ENCODE results near the gene GASK1A.

GASK1A gene

DNA sequence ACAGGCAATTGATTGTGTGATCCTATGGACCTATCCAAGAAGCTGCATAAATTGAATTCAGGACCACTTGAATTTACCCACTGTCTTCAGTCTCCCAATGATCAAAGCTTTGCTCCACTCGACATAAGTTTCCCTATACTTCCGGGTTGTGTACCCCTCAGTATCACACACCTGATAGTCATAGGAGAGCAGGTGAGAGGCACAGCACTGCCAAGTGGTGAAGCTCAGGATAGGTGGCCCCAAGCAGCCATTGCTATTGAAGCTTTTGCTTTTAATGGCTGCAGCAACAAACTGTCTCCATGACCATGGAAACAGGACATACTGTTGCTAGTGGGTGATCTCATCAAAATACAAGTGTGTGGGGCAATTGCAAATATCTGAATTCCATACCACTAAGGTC is 27.7 kb downstream of the GASK1A start:
- no peak overlapping the region for H3K4me3 ChIP-seq (ENCODE audit: low read depth in 1 of 5, low read length in 5 of 5)
- H3K36me3 ChIP-seq (ENCODE audit: control insufficient read depth in 5 of 5, insufficient read depth in 5 of 5, low read length in 5 of 5) = no peaks in the 10 kb centered on the region
- H3K27me3 ChIP-seq (ENCODE audit: control insufficient read depth in 5 of 5, insufficient read depth in 4 of 5, low read length in 5 of 5) = no peaks in the 10 kb centered on the region
- no peak overlapping the region for H3K9ac ChIP-seq (ENCODE audit: low read length in 5 of 5)
- H3K9me3 ChIP-seq (ENCODE audit: control insufficient read depth in 5 of 5, low read length in 5 of 5) = peaks cover 0 to 5% (median 0%) of the 10 kb centered on the region in 5 donors
- H3K27ac ChIP-seq (ENCODE audit: low read depth, low read length) = no peak overlapping the region
- peaks cover 2 to 16% (median 6%) of the 10 kb centered on the region in 5 donors for H3K4me1 ChIP-seq (ENCODE audit: control insufficient read depth in 5 of 5, insufficient read depth in 5 of 5, low read length in 5 of 5)

DNA sequence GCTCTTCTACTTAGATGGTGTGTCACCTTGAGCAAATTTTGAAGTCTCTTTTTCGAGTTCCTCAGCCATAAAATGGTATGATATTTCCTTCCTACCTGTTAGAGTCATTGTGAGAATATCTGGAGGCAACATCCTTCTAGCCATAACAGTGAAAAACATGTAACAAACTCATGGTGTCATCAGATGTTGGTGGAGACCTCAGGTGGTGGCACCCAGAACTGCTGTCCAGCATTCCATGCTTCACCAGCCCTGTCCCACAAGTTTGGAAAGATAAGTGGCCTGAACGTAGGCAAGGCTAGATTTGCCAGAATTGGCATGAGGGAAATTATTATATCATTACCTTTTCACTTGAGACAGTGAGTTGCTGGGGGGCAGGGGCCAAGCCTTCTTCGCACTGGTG is 30.4 kb downstream of the GASK1A start:
- Histone ChIP-seq H3K27me3 (ENCODE audit: control insufficient read depth in 5 of 5, insufficient read depth in 4 of 5, low read length in 5 of 5) (no peaks in the 10 kb centered on the region), H3K4me3 (ENCODE audit: low read depth in 1 of 5, low read length in 5 of 5) (no peak overlapping the region), H3K9me3 (ENCODE audit: control insufficient read depth in 5 of 5, low read length in 5 of 5) (peaks cover 0 to 26% (median 9%) of the 10 kb centered on the region in 5 donors), H3K27ac (ENCODE audit: low read depth, low read length) (no peak overlapping the region), H3K9ac (ENCODE audit: low read length in 5 of 5) (no peak overlapping the region), H3K4me1 (ENCODE audit: control insufficient read depth in 5 of 5, insufficient read depth in 5 of 5, low read length in 5 of 5) (peaks cover 0 to 11% (median 0%) of the 10 kb centered on the region in 5 donors), H3K36me3 (ENCODE audit: control insufficient read depth in 5 of 5, insufficient read depth in 5 of 5, low read length in 5 of 5) (no peaks in the 10 kb centered on the region)

DNA sequence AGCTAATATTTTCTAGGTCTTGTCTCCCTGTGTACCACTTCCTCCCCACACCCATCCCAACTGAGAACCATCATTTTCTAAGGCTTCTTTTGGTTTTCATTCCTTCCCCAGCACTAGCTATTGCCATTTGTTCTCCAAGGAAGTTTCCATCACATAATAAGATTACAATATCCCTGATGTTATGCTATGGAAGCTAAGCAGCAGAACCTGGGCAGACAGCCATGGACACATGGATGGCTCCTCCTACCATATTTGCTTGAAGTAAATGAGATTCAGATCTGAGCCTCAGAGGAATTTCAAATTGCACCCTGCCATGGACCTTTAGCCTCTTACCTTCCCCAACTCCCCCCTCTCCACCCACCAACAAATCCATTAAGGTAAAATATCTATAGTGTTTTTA is 31.5 kb downstream of the GASK1A start:
- H3K27ac ChIP-seq (ENCODE audit: low read depth, low read length) = no peak overlapping the region
- H3K27me3 ChIP-seq (ENCODE audit: control insufficient read depth in 5 of 5, insufficient read depth in 4 of 5, low read length in 5 of 5) = no peaks in the 10 kb centered on the region
- H3K4me1 ChIP-seq (ENCODE audit: control insufficient read depth in 5 of 5, insufficient read depth in 5 of 5, low read length in 5 of 5) = peaks cover 0 to 13% (median 0%) of the 10 kb centered on the region in 5 donors
- H3K9me3 ChIP-seq (ENCODE audit: control insufficient read depth in 5 of 5, low read length in 5 of 5) = peaks cover 0 to 32% (median 9%) of the 10 kb centered on the region in 5 donors
- no peak overlapping the region for H3K4me3 ChIP-seq (ENCODE audit: low read depth in 1 of 5, low read length in 5 of 5)
- no peaks in the 10 kb centered on the region for H3K36me3 ChIP-seq (ENCODE audit: control insufficient read depth in 5 of 5, insufficient read depth in 5 of 5, low read length in 5 of 5)
- no peak overlapping the region for H3K9ac ChIP-seq (ENCODE audit: low read length in 5 of 5)

DNA sequence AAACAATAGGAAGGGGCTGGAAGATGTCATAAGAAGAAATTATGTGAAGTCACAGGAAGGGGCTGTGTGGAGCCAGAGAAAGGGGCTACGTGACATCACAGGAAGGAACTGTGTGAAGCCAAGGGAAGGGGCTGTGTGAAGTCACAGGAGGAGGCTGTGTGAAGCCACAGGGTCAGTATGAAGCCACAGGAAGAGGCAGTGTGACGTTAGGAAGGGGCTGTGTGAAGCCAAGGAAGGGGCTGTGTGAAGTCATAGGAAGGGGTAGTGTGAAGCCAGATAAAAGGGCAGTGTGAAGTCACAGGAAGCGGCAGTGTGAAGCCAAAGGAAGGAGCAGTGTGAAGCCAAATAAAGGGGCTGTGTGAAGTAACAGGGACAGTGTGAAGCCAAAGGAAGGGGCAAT is 32.5 kb downstream of the GASK1A start:
- no peak overlapping the region for H3K27ac ChIP-seq (ENCODE audit: low read depth, low read length)
- H3K9me3 ChIP-seq (ENCODE audit: control insufficient read depth in 5 of 5, low read length in 5 of 5) = peaks cover 0 to 39% (median 9%) of the 10 kb centered on the region in 5 donors

DNA sequence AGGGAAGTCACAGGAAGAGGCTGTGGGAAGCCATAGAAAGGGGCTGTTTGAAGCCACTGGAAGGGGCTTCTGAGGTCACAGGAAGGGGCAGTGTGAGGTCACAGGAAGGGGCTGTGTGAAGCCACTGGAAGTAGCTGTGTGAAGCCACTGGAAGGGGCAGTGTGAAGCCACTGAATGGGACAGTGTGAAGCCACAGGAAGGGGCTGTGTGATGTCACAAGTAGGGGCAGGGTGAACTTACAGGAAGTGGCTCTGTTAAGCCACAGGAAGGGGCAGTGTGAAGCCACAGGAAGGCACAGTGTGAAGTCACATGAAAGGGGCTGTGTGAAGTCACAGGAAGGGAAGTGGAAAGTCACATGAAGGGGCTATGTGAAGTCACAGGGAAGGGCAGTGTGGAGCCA is 33.1 kb downstream of the GASK1A start:
- H3K36me3 ChIP-seq (ENCODE audit: control insufficient read depth in 5 of 5, insufficient read depth in 5 of 5, low read length in 5 of 5) = no peaks in the 10 kb centered on the region
- peaks cover 0 to 44% (median 9%) of the 10 kb centered on the region in 5 donors for H3K9me3 ChIP-seq (ENCODE audit: control insufficient read depth in 5 of 5, low read length in 5 of 5)
- H3K4me1 ChIP-seq (ENCODE audit: control insufficient read depth in 5 of 5, insufficient read depth in 5 of 5, low read length in 5 of 5) = peaks cover 0 to 18% (median 0%) of the 10 kb centered on the region in 5 donors
- no peak overlapping the region for H3K4me3 ChIP-seq (ENCODE audit: low read depth in 1 of 5, low read length in 5 of 5)
- no peaks in the 10 kb centered on the region for H3K27me3 ChIP-seq (ENCODE audit: control insufficient read depth in 5 of 5, insufficient read depth in 4 of 5, low read length in 5 of 5)
- H3K27ac ChIP-seq (ENCODE audit: low read depth, low read length) = no peak overlapping the region
- H3K9ac ChIP-seq (ENCODE audit: low read length in 5 of 5) = no peak overlapping the region

More for the DNA sequence above, 32.5 kb downstream of the GASK1A start:
- Histone ChIP-seq H3K9ac (ENCODE audit: low read length in 5 of 5) (no peak overlapping the region), H3K27me3 (ENCODE audit: control insufficient read depth in 5 of 5, insufficient read depth in 4 of 5, low read length in 5 of 5) (no peaks in the 10 kb centered on the region), H3K4me3 (ENCODE audit: low read depth in 1 of 5, low read length in 5 of 5) (no peak overlapping the region), H3K36me3 (ENCODE audit: control insufficient read depth in 5 of 5, insufficient read depth in 5 of 5, low read length in 5 of 5) (no peaks in the 10 kb centered on the region), H3K4me1 (ENCODE audit: control insufficient read depth in 5 of 5, insufficient read depth in 5 of 5, low read length in 5 of 5) (peaks cover 0 to 15% (median 0%) of the 10 kb centered on the region in 5 donors)

DNA sequence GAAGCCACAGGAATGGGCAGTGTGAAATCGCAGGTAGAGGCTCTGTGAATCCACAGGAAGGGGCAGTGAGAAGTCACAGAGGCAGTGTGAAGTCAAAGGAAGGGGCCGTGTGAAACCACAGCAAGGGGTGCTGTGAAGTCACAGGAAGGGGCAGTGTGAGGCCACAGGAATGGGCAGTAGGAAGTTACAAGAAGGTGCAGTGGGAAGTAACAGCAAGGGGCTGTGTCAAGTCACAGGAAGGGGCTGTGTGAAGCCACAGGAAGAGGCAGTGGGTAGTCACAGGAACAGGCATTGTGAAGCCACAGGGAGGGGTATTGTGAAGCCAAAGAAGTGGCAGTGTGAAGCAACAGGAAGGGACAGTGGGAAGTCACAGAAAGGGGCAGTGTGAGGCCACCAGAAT is 34.1 kb downstream of the GASK1A start:
- Histone ChIP-seq H3K9ac (ENCODE audit: low read length in 5 of 5) (no peak overlapping the region), H3K4me1 (ENCODE audit: control insufficient read depth in 5 of 5, insufficient read depth in 5 of 5, low read length in 5 of 5) (peaks cover 0 to 21% (median 0%) of the 10 kb centered on the region in 5 donors), H3K27ac (ENCODE audit: low read depth, low read length) (no peak overlapping the region), H3K9me3 (ENCODE audit: control insufficient read depth in 5 of 5, low read length in 5 of 5) (peaks cover 0 to 47% (median 9%) of the 10 kb centered on the region in 5 donors), H3K36me3 (ENCODE audit: control insufficient read depth in 5 of 5, insufficient read depth in 5 of 5, low read length in 5 of 5) (no peaks in the 10 kb centered on the region), H3K27me3 (ENCODE audit: control insufficient read depth in 5 of 5, insufficient read depth in 4 of 5, low read length in 5 of 5) (no peaks in the 10 kb centered on the region), H3K4me3 (ENCODE audit: low read depth in 1 of 5, low read length in 5 of 5) (no peak overlapping the region)

DNA sequence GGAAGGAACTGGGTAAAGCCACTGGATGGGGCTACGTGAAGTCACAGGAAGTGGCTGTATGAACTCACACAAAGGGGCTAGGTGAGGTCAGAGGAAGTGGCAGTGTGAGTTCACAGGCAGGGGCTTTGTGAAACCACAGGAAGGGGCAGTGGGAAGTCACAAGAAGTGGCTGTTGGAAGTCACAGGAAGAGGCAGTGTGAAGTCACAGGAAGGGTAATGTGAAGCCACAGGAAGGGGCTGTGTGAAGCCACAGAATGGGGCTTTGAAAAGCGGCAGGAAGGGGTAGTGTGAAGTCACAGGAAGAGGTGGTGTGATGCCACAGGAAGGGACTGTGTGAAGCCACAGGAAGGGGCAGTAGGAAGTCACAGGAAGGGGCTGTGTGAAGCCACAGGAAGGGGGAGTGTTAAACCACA is 34.6 kb downstream of the GASK1A start:
- Histone ChIP-seq H3K27me3 (ENCODE audit: control insufficient read depth in 5 of 5, insufficient read depth in 4 of 5, low read length in 5 of 5) (no peaks in the 10 kb centered on the region), H3K9ac (ENCODE audit: low read length in 5 of 5) (no peak overlapping the region), H3K4me1 (ENCODE audit: control insufficient read depth in 5 of 5, insufficient read depth in 5 of 5, low read length in 5 of 5) (peaks cover 0 to 21% (median 3%) of the 10 kb centered on the region in 5 donors), H3K9me3 (ENCODE audit: control insufficient read depth in 5 of 5, low read length in 5 of 5) (peaks cover 0 to 47% (median 9%) of the 10 kb centered on the region in 5 donors), H3K36me3 (ENCODE audit: control insufficient read depth in 5 of 5, insufficient read depth in 5 of 5, low read length in 5 of 5) (no peaks in the 10 kb centered on the region), H3K4me3 (ENCODE audit: low read depth in 1 of 5, low read length in 5 of 5) (no peak overlapping the region), H3K27ac (ENCODE audit: low read depth, low read length) (no peak overlapping the region)

DNA sequence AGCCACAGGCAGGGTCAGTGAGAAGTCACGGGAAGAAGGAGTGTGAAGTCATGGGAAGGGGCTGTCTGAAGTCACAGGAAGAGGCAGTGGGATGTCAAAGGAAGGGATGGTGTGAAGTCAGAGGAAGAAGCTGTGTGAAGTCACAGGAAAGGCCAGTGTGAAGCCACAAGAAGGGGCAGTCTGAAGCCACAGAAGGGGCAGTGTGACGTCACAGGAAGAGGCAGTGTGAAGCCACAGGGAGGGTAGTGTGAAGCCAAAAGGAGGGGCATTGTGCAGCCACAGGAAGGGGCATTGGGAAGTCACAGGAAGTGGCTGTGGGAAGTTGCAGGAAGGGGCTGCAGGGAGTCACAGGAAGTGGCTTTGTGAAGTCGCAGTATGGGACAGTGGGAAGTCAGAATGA is 35.1 kb downstream of the GASK1A start:
- peaks cover 0 to 21% (median 8%) of the 10 kb centered on the region in 5 donors for H3K4me1 ChIP-seq (ENCODE audit: control insufficient read depth in 5 of 5, insufficient read depth in 5 of 5, low read length in 5 of 5)
- no peak overlapping the region for H3K4me3 ChIP-seq (ENCODE audit: low read depth in 1 of 5, low read length in 5 of 5)
- H3K27me3 ChIP-seq (ENCODE audit: control insufficient read depth in 5 of 5, insufficient read depth in 4 of 5, low read length in 5 of 5) = no peaks in the 10 kb centered on the region
- H3K27ac ChIP-seq (ENCODE audit: low read depth, low read length) = no peak overlapping the region
- no peaks in the 10 kb centered on the region for H3K36me3 ChIP-seq (ENCODE audit: control insufficient read depth in 5 of 5, insufficient read depth in 5 of 5, low read length in 5 of 5)
- no peak overlapping the region for H3K9ac ChIP-seq (ENCODE audit: low read length in 5 of 5)
- H3K9me3 ChIP-seq (ENCODE audit: control insufficient read depth in 5 of 5, low read length in 5 of 5) = peaks cover 0 to 47% (median 9%) of the 10 kb centered on the region in 5 donors

DNA sequence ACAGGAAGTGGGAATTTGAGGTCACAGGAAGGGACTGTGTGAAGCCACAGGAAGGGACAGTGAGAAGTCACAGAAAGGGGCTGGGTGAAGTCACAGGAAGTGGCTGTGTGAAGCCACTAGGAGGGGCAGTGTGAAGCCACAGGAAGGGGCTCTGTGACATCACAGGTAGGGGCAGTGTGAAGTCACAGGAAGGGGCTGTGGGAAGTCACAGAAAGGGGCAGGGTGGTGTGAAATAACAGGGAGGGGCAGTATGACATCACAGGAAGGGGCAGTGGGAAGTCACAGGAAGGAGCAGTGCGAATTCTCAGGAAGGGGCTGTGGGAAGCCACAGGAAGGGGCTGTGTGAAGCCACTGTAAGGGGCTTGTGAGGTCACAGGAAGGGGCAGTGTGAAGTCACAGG is 35.8 kb downstream of the GASK1A start:
- H3K9me3 ChIP-seq (ENCODE audit: control insufficient read depth in 5 of 5, low read length in 5 of 5) = peaks cover 0 to 47% (median 9%) of the 10 kb centered on the region in 5 donors
- peaks cover 0 to 21% (median 12%) of the 10 kb centered on the region in 5 donors for H3K4me1 ChIP-seq (ENCODE audit: control insufficient read depth in 5 of 5, insufficient read depth in 5 of 5, low read length in 5 of 5)
- no peak overlapping the region for H3K4me3 ChIP-seq (ENCODE audit: low read depth in 1 of 5, low read length in 5 of 5)
- no peaks in the 10 kb centered on the region for H3K36me3 ChIP-seq (ENCODE audit: control insufficient read depth in 5 of 5, insufficient read depth in 5 of 5, low read length in 5 of 5)
- H3K27me3 ChIP-seq (ENCODE audit: control insufficient read depth in 5 of 5, insufficient read depth in 4 of 5, low read length in 5 of 5) = no peaks in the 10 kb centered on the region
- no peak overlapping the region for H3K9ac ChIP-seq (ENCODE audit: low read length in 5 of 5)
- no peak overlapping the region for H3K27ac ChIP-seq (ENCODE audit: low read depth, low read length)

DNA sequence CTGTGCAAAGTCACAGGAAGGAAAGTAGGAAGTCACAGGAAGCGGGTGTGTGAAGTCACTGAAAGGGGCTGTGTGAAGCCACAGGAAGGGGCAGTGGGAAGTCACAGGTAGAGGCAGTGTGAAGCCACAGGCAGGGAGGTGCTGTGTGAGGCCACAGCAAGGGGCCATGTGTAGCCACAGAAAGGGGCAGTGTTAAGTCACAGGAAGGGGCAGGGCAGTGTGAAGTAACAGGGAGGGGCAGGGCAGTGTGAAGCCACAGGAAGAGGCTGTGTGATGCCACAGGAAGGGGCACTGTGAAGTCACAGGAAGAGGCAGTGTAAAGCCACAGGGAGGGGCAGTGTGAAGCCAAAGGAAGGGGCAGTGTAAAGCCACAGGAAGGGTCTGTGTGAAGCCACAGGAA is 36.5 kb downstream of the GASK1A start:
- Histone ChIP-seq H3K36me3 (ENCODE audit: control insufficient read depth in 5 of 5, insufficient read depth in 5 of 5, low read length in 5 of 5) (no peaks in the 10 kb centered on the region), H3K27ac (ENCODE audit: low read depth, low read length) (no peak overlapping the region), H3K27me3 (ENCODE audit: control insufficient read depth in 5 of 5, insufficient read depth in 4 of 5, low read length in 5 of 5) (no peaks in the 10 kb centered on the region), H3K9ac (ENCODE audit: low read length in 5 of 5) (no peak overlapping the region), H3K4me1 (ENCODE audit: control insufficient read depth in 5 of 5, insufficient read depth in 5 of 5, low read length in 5 of 5) (peaks cover 0 to 21% (median 12%) of the 10 kb centered on the region in 5 donors), H3K4me3 (ENCODE audit: low read depth in 1 of 5, low read length in 5 of 5) (no peak overlapping the region), H3K9me3 (ENCODE audit: control insufficient read depth in 5 of 5, low read length in 5 of 5) (peaks cover 0 to 47% (median 9%) of the 10 kb centered on the region in 5 donors)

All from subcutaneous abdominal adipose tissue (tissue), 5 donors.